GM04503 (cell line): ENCODE results near the gene GNPTG.
A peak's percentile ranks its signal among the peaks of the same experiment; 100 is the strongest.

Experiments used
- DNase-seq: peaks from one replicate; pipeline ENCODE4 v3.0.0-alpha.2; 2012; ENCODE audit warnings: low read depth

The GNPTG gene

DNA sequence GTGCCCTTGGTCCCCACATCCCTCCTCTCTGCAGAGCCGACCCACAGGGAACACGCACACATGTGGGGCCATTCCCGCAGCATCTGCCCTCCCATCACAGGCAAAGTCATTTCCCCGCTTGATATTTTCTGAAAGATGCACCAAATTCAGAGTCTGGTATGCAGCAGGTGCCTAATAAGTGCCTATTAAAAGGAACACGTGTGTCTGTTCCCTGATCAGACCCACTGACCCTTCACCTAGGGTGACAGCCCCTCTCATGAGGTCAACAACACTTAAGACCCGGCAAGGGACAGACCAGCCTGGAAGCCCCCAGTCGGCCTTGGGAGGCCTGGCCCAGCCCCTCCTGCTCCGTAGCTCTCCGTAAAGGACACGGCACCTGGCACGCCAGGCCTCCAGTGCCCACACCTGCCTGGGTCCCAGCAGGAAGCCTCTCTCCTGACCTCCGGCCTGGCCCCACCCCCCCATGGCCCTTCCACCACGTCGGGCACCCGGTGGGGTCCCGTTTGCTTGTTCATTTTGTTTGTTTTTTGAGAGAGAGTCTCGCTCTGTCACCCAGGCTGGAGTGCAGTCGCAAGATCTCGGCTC is 42.7 kb downstream of the GNPTG start:
- DNase-seq: no peak

- DNase-seq: no peak
Measured at GRCh38 chr16:1395444-1396031, 43.8 kb downstream of the GNPTG start.

GRCh38 chr16:1397779-1398178 is 46.0 kb downstream of the GNPTG start:
- DNase-seq: no peak

DNA sequence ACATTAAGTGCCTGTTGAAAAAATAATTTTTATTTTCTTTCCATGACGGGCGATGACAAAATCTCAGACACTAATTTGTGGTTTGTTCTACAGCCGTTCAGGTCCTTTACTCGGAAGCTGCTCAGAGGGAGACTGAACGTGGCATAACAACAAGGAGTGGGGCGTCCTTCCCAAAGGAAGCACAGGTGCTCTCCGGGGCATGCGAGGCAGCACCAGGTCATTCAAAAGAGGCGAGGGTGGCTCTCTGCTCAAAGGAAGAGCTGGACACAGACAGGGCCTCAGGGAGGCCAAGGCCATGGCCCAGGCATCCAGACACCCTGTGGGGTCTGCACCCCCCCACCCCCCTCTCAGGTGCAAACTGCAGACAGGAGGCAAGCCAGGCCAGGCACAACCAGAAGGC is 46.6 kb downstream of the GNPTG start:
- no peak for DNase-seq

DNA sequence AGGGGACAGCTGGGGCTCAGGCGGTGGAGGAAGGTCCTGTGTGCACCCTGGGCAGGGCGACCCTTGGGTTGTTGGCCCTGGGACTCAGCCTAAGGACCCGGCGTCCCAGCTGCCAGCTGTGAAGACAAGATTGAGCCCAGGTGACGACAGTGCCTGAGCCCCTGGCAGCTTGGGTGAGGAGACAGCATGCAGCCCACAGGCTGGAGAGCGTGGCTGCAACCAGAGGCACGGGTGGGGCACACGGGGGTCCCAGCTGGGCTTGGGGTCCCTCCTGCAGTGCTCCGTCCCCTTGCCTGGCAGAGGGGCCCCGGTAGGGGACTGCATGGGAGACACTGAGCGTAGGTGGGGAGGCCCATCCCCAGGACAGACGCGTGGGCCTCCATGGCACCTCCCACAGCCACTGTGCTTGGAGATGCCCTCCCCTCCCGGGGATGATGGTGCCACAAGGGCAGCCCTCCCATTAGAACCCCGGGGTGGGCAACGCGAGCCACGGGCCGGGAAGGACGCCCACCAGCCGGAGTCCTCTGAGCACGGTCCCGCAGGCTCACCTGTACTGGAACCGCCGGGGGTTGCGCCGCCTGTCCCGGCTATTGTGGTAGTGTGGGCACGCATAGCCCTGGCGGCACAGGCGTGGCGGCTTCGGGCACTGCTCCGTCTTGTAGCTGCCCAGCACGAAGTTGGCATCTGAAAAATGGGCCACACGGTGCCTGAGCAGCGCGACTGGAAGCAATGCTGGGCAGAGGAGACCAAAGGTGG is 47.3 kb downstream of the GNPTG start:
- no peak for DNase-seq

DNA sequence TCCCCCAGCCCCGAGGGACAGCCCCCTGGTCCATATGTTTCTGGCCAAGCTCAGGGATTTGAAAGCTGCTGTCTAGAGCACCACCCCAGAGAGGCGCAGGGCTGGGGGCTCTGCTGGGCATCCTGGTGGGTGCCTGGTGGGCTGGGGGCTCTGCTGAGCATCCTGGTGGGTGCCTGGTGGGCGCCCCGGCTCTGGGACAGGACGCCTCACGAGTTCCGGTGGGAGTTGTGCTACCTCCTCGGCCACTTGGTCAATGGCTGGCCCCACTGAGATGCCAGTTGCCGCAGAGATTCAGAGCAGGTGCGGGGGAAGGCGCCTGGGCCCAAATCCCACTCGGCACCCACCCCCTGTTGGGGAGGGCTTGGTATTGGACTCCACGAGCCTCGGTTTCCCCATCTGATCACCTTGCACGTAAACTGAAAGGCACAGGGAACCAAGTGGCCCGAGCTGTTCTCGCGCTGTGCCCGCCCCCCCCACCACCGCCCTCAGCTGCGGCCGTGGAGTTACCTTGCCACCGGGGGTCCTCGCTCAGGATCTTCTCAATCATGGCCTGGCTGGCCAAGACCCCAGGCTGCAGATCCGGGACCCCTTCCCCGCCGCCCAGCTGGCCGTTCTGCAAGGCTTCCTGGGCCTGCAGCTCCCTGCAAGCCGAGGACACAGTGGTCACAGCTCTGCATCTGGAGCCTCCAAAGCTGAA is 49.5 kb downstream of the GNPTG start:
- DNase-seq: no peak

DNA sequence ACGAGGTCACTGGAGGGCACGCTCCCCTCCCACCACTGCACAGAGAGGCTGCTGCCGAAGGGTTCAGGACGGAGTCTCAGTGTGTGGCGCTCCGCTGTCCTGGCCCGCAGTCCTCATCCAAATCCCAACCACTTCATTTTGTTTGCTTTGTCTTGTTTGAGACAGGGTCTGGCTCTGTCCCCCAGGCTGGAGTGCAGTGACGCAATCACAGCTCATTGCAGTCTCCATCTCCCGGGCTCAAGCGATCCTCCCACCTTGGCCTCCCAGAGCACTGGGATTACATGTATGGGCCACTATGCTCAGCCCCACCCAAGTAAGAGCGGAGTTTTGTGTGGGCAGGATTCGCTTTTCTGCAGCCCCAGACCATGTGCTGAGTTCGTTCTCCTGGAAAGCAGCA is 50.0 kb downstream of the GNPTG start:
- DNase-seq: no peak

DNA sequence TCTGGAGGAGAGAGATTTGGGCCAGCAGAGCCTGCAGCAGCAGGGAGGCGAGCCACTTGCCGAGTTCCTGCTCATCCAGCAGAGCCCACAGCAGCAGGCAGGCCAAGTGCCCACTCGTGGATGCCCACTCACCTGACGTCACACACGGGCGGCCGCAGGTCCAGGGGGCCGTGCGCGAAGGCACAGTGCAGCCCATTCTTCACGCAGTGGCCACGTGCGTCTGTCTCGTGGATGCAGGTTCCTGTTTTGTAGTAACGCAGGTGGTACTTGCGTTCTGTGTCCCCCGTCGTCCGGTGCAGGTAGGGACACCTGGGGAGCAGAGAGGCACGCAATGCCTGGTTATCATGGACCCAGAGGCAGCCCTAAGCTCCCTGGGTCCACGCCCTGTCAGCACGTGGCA is 51.3 kb downstream of the GNPTG start:
- no peak for DNase-seq

- no peak for DNase-seq
Measured at GRCh38 chr16:1403733-1404132, 52.0 kb downstream of the GNPTG start.

GRCh38 chr16:1407753-1408152 is 56.0 kb downstream of the GNPTG start:
- peak; percentile 11 for DNase-seq

- peak; percentile 37 for DNase-seq
Measured at GRCh38 chr16:1408171-1408837, 56.6 kb downstream of the GNPTG start.

DNA sequence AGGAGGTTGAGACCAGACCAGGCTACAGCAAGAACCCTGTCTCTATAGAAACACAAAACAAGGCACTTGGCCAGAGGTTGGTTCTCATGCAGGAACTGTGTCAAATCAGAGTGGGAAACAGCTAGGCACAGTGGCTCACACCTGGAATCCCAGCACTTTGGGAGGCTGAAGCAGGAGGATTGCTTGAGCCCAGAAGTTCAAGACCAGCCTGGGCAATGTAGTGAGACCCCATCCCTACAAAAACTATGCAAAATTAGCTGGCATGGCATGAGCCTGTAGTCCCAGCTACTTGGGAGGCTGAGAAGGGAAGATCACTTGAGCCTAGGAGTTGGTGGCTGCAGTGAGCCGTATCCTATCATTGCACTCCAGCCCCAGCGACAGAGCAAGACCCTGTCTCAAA is 61.1 kb downstream of the GNPTG start:
- no peak for DNase-seq
